UCSD-AML1 (cell line): Measurements from ENCODE around the gene VWA3B.
"Not testable (repeated sequence)": the region's sequence is repeated elsewhere in the genome, so short reads cannot be mapped to it uniquely, and the experiment has no call there.

ENCODE experiments used
- DNase-seq: peaks from one replicate; lab custom pipeline; 2025; ENCODE audit not compliant: unreplicated experiment; lab: John Stamatoyannopoulos, UW

The VWA3B gene

DNA sequence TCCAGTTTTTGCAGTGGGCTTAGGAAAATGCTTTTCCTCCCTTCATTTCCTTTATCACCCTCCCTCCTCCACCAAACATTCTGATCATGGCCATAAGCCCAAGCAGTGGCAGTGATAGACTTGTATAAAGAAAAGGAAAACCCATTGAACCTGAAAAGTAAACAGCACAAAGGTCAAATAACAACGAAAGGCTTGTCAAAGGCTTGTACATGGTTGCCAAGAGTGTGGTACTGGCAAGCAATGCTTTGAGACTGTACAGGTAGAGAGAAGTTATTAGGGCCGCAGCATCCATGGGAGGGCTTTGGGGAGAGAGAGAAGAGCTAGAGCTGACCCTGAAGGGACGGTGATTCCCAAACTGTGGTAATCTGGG lies 2.1 kb upstream of the VWA3B start:
- no peak for DNase-seq

DNA sequence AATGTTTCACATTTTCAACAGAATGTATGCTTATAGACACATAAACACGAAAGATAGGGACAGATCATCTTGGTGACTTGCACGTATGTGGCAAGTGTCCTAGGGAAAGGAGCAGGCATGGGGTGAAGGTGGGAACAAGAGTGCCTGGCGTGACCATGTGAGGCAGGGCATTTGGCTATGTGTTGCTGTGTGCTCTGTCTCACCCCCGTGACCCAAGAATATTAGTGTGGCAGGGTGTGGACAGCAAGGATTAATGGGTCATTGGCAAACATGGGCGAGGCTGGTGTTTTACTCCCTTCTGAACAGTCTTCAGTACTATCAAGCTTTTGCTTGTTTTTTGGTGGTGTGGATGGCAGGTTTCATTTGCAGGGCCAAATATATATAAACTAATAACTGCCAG lies 1.3 kb upstream of the VWA3B start:
- DNase-seq, result no peak

DNA sequence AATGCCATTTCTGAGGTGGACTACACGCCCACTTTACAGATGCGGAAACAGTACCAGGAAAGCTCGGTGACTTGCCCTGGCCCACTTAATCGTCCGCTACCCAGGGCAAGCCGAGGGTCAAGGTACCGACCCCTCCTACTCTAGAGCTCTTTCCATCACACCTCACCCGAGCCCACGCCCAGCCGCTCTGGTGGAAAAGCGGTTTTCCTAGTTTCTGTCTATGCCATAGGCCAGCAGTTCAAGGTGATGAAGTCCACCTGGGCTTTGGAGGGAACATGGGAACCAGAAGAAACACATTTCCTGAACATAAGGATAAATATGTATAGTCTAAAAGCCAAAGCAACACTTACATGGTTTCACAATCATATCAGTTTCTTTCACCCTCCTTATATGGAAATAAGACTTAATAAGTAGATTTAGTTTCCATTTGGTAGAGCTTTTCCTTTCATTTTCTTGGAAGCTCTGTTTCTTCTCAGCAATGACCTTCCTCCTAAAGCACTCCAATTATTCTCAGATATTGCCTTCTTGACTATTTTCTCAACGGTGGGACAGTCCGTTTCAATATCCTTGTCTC lies 567 bp downstream of the VWA3B start:
- DNase-seq, result no peak

DNA sequence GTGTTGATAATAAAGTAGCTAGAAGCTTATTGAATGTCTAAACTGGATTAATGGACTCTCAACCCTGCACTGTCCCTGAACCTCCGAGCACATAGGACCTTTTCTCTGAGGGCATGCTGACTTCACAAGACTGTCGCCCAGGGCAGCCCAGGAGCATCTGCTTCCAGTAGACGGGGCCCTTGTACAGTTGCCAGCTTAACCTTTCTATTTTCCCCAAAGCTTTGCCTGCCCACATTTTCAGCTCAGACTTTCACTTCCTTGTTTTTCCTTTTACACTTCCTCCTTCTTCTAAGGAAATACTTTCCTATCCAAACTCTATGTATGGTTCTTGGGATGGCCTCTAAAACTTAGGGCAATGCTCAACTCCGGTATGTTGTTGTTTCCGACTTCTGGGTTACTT lies 1.3 kb downstream of the VWA3B start:
- DNase-seq, result peak; percentile 14

DNA sequence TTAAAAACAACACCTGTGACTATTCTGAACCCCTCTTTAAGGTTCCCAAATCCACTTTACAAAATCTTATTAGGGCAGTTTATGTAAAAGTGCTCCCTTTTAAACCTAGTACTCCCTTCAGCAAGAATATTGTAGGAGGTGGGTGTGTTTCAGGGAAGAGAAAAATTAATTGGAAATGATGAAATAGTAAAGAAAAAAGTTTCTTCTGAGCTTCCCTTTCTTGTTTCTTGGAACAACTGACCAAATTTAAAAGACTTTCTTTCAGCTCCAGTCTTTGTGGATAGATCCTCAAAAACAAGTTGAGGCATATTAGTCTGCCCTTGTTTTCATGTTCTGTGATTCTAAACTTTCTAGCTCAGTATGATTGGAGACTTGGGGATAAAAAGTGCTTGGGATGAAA lies 3.0 kb downstream of the VWA3B start:
- DNase-seq, result no peak

DNA sequence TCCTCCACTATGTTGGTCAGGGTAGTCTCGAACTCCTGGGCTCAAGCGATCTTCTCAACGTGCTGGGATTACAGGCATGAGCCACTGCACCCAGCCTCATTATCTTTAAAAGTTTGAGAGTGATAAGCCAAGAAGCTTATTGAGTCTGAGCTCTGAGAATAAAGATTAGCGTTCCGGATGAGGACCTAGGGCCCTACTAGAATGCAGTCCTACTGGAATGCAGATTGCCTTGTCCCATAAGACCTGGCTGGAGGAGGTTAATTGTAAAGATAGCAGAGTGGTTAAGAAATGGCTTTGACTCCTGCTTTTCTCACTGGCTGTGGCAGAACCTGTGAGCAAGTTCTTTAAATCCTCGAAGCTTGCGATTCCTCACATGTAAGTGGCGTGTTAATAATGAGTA lies 4.0 kb downstream of the VWA3B start:
- no peak for DNase-seq

DNA sequence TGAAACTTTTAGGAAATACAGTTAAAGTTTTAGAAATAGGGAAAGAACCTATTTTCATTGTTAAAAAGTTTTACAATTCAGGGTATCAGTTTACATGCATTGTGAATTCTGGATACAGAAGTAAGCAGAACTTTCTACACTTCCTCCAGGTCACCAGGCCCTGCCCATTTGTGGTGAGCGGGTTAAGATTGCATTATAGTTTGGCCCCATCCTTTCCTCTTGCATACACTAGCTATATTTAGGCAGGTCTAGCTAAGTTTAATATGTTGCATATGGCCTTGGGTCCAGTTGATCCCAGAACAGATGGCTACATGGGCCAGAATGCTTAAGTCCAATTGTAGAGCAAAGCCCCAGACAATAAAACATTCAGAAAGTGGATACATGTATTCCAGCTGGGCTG lies 4.8 kb downstream of the VWA3B start:
- peak; percentile 27 for DNase-seq

DNA sequence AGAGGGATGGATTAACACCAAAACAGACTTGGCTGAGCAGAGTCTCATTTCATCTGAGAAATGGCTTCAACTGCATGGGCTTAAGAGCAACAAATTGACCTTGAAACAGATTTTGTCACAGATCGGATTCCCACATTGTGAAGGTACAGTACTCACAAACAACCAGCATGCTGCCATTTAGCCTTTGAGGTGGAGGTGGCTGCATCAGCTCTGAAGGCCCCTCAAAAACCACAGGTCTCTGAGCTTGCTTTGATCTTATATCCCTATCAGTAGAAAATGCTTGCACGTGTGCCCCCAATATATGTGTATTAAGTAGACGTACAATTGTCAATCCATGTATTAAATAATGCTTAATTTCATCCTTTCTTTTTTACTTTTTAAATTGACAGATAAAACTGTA lies 6.2 kb downstream of the VWA3B start:
- DNase-seq, result no peak

DNA sequence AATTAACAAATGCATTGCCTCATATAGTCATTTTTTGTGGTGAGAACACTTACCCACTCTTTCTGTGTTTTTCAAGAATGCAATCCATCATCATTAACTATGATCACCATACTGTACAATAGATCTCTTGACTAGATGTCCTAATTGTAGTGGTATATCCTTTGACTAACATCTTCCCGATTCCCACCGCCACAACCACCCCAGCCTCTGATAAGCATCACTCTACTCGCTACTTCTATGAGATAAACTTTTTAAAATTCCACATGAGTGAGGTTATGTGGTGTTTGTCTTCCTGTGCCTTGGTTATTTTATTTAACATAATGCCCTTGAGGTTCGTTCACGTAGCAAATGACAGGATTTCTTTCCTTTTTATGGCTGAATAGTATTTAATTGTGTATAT lies 6.6 kb downstream of the VWA3B start:
- DNase-seq, result no peak

DNA sequence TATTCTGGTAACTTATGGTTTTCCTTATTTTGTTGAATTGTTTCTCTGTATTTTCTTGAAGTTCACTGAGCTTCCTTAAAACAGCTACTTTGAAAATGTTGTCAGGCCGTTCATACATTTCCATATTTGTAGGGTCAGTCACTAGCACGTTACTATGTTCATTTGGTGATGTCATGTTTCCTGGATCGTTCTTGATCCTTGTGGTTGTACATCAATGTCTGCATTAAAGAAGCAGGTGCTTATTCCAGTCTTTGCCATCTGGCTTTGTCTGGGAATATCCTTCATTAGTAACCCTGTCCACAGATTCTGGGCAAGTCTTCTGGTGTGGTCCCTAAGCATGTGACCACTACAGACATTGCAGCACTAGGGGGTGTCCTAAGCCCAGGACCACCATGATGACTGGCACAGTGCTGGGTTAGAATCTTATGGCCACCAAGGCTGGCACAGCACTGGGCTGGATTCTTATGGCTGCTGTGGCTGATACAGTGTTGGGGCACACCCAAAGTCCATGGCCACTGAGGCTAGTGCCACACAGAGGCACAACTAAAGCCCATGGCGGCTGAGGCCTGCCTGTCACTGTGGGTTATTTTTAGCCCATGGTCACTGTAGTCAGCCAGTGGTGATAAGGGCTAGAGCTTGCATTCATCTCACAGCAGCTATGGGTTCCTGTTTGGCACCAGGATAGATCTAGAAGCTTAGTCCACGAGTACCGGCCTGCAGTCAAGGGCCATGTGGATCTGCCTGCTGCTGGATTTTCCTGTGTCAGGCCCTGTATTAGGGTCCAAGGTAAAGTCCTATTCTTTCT lies 13.2 kb downstream of the VWA3B start:
- no peak for DNase-seq

DNA sequence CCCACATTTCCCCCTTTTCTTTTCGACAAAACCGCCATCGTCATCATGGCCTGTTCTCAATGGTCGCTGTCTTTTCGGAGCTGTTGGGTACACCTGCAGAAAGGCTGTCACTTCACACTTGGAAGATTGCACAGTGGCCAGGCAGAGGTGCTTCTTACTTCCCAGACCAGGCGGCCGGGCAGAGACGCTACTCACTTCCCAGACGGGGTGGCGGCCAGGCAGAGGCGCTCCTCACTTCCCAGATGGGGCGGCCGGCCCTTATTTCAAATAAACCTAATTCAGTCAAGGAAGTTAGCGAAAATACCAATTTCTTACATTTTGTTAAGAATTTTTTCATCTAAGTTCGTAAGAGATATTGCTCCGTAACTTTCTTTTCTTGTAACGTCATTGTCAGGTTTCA lies 15.3 kb downstream of the VWA3B start:
- not testable (repeated sequence) for DNase-seq

DNA sequence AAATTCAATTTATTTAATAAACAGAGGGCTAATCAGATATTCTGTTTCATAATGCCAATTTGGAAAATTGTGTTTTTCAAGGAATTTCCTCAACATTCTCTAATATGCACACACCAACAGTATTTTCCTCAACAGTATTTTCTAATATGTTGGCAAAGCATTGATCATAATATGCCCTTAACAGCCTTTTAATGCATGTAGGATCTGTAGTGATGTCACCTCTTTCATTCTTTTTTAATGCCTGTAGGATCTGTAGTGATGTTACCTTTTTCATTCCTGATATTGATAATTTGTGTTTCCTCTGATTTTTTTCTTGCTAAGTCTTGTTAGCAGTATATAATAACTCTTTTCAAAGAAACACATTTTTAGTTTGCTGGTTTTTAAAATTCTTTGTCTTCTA lies 15.9 kb downstream of the VWA3B start:
- no peak for DNase-seq

DNA sequence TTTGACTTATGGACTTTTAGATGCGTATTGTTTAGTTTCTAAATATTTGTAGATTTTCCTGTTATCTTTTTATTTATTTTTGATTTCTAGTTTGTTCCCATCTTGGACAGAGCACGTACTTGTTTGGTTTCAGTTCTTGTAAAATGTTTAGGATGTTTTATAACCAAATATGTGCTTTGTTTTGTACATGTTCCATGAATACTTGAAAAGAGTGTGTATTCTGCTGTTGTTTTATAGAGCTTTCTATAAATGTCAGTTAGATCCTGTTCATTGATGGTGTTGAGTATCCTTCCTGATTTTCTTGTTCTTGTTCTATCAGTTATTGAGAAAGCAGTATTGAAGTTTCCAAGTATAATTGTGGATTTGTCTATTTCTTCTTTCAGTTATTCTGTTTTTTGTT lies 21.1 kb downstream of the VWA3B start:
- DNase-seq, result no peak

DNA sequence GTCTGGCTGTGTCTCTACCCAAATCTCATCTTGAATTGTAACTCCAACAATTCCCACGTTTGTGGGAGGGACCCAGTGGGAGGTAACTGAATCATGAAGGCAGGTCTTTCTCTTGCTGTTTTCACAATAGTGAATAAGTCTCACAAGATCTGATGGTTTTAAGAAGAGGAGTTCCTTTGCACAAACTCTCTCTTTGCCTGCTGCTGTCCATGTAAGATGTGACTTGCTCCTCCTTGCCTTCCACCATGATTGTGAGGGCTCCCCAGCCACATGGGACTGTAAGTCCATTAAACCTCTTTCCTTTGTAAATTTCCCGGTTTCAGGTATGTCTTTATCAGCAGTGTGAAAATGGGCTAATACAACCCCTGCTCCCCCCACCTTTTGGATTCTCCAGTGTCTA lies 23.8 kb downstream of the VWA3B start:
- DNase-seq, result no peak

DNA sequence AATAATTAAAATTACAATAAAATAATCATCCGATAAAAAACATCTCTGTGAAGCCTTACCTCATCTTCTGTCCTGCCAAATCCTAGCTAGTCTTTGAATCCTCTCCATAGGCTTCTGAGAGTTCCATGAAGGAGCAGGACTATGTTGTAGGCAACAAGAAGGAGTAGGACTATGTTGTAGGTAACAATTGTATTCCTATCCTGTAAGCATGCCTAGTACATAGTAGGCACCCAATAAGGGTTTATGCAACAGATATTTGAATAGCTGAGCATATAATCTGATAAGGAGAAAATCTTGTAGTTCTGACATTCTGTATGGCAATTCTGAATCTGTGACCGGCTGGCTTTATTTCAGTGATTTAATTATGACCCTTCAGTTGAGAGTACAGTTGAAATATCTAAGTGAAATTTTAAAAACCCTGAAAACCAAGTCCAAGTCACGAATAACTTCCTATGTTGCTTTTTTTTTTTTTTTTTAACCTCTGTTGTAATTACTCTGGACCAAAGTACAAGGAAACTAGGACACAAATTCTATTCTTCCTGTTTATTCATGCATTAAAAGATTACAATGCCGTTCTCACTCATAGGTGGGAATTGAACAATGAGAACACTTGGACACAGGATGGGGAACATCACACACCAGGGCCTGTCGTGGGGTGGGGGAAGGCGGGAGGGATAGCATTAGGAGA lies 27.8 kb downstream of the VWA3B start:
- no peak for DNase-seq

DNA sequence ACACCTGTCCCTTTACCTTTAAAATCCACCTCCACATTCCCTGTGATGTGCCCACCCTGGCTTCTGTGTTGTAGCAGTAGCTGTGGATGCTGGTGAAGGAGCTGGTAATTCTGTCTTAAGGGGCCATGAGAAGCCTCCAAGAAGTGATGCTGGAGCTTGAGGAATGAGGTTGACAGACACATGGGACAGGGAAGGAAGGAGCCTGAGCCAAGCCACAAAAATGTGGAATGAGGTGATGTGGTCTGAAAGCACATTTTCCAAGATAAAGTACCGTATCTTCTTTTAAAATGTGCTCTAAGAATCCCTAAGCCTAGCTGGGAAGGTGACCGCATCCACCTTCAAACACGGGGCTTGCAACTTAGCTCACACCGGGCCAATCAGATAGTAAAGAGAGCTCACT lies 31.2 kb downstream of the VWA3B start:
- DNase-seq, result no peak

DNA sequence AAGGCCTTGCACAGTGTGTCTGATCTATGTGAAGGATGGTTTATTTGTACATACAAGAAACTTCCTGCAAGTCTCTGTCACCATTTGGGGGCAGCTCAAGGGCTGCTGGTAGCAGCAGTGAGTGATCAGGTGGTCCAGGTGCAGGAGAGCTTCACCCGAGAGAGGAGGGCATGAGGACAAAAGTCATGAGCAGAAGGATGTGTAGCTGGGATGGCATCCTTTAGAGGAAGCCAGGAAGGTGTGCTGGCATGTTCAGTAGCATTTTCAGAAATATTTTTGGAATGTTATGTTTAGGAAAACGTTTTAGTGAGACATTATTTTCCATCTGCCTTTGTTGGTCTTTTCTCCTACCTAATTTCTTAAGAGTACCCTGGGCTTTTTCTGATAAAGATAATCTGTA lies 31.9 kb downstream of the VWA3B start:
- DNase-seq, result no peak

DNA sequence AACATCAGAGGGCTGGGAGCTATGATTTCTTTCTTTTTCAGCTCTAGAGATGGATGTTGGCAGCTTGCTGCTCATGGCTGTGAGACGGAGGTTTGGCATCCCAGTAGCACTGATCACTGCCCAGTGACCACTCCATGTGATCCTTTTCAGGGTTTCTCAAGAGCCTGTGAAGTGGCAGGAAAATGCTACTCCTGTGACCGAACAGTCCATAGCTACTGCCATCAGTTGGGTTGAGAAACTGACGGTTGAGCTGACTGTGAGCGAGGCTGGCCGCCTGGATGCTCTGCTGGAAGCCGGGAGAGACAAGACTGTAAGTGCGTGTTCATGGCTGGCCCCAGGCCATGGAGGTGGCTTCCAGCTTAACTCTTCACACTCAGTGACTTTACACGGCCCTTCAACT lies 34.2 kb downstream of the VWA3B start:
- no peak for DNase-seq

DNA sequence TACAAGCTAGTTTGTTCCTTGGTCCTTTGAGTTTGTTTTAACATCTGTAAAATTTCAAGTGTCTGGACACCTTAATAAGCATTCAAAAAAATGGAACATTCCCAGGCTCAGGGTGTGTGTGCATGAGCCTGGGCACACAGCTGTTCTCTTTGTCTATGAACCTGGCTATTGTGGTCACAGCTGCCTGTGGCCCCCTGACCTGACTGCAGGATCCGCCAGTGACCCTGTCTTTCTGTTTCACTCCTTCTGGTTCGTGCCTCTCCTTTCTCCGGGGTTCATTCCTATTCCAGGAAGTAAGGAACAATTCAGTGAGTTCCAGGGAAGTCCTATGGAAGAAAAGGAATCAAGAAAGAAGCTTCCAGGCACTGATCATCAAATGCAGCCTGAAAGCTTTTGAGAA lies 35.6 kb downstream of the VWA3B start:
- DNase-seq, result no peak

DNA sequence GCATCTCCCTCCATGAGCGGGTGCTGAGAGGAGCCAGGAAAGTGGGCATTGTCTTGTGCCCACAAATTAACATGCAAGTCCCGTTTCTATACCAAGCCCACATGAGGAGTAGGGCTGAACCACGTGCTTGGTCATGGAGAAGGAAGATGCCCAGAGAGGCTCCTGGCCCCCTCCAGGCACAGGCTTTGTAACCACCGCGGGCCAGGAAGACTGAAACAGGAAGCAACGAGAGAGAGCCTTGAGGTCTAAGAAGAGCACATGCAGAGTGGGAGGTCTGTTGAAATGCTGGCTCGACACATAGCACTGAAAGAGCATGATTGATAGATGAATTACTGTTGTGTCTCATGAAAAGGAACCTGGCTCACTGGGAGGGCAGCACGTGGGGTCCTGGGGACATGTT lies 36.3 kb downstream of the VWA3B start:
- no peak for DNase-seq

DNA sequence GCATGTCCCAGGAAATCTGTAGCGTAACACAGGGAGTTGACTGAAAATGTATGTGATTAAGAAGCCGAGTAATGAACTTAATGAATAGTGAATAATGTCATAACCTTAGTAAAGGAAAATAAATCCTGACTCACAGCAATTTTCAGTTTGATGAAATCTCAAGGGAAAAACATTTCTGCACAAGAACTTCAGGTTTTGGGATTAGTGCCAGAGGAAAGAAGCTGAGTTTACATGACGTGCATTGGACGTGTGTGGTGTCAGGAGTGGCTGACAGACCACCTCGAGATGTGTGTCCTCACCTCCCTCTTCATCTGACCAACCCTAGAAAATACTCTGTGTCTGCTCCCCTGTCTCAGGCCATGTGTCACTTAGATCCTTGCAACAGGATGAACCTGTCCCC lies 39.1 kb downstream of the VWA3B start:
- no peak for DNase-seq

DNA sequence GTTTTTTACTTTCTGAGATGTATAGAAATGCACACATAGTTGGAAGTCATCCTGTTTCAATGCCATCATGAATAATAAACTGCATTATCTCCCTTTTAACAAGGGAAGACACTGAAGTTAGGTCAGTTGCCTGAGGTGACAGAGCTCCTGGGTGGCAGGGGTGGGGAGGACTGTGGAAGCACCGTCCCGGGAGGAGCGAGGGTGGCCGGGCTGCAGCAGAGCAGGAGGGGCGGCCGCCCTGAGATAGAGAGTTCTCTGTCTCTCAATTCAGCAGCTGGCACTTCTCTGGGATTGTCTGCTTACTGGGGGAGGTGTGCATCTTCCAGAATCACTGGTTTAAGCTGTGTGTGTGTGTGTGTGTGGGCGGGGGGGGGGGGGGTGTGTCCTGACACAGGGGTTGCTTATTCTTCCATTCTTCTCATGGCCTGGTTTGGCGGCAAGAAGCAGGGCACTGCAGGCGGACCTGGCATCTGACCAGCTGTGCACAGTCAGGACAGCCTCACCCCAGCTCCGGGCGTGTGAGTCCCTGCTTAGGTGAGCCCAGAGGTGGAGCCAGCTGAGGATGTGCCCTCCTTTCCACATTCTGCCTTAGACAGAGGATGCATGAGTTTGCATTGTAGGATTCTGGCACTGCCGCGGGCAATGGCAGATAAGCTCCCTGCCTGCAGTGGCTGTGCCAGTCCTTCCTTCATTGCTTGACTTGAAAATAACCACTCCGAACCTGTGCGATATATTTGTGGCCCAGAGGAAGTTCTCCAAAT lies 40.4 kb downstream of the VWA3B start:
- no peak for DNase-seq
